ENCODE measurements around the gene SNX5. TPM values are rescaled to one million over a fixed set of nuclear protein-coding genes. Genes with fewer than 3 reads are reported as not detected.
A peak's percentile ranks its signal among the peaks of the same experiment; 100 is the strongest.

Gene SNX5
- total and polyA plus RNA-seq, 9 of the 15 experiments (the other 6 are each of a cell fraction or from before 2014, with no cell fraction given), result 53.5 to 276 (median 160) TPM

GRCh38 chr20:17925141-17925939 is 43.3 kb downstream of the SNX5 start (continued):
- TF ChIP-seq, protein P1, sequence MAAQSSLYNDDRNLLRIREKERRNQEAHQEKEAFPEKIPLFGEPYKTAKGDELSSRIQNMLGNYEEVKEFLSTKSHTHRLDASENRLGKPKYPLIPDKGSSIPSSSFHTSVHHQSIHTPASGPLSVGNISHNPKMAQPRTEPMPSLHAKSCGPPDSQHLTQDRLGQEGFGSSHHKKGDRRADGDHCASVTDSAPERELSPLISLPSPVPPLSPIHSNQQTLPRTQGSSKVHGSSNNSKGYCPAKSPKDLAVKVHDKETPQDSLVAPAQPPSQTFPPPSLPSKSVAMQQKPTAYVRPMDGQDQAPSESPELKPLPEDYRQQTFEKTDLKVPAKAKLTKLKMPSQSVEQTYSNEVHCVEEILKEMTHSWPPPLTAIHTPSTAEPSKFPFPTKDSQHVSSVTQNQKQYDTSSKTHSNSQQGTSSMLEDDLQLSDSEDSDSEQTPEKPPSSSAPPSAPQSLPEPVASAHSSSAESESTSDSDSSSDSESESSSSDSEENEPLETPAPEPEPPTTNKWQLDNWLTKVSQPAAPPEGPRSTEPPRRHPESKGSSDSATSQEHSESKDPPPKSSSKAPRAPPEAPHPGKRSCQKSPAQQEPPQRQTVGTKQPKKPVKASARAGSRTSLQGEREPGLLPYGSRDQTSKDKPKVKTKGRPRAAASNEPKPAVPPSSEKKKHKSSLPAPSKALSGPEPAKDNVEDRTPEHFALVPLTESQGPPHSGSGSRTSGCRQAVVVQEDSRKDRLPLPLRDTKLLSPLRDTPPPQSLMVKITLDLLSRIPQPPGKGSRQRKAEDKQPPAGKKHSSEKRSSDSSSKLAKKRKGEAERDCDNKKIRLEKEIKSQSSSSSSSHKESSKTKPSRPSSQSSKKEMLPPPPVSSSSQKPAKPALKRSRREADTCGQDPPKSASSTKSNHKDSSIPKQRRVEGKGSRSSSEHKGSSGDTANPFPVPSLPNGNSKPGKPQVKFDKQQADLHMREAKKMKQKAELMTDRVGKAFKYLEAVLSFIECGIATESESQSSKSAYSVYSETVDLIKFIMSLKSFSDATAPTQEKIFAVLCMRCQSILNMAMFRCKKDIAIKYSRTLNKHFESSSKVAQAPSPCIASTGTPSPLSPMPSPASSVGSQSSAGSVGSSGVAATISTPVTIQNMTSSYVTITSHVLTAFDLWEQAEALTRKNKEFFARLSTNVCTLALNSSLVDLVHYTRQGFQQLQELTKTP (IDR thresholded peaks at IDR 0.05; ENCODE audit: low read depth in 1 of 2, partially characterized antibody in 2 of 2), result peak in 1 of 2 experiments; percentile 59
- no peak for TF ChIP-seq HDAC6 (IDR thresholded peaks at IDR 0.05; ENCODE audit: low read depth, low read length)
- no peak for TF ChIP-seq RB1 (IDR thresholded peaks at IDR 0.05; ENCODE audit: low read depth)
- TF ChIP-seq NELFE (IDR thresholded peaks at IDR 0.05; ENCODE audit: insufficient read depth, insufficient read length), result no peak
- TF ChIP-seq ZNF764 (CRISPR knock-in tag; IDR thresholded peaks at IDR 0.05; ENCODE audit: low read depth), result no peak
- TF ChIP-seq HOXB6 (CRISPR knock-in tag; IDR thresholded peaks at IDR 0.05; ENCODE audit: borderline replicate concordance), result no peak
- no peak for TF ChIP-seq ZNF518B (CRISPR knock-in tag; IDR thresholded peaks at IDR 0.05)
- no peak for TF ChIP-seq RFX5 (IDR thresholded peaks at IDR 0.05; ENCODE audit: low read depth, low read length)
- 0 out of 4 replicates have a peak, but pooled peaks of 1 of the 2 experiments have one; percentile 24 for TF ChIP-seq MAZ (CRISPR knock-in tag; conservative IDR thresholded peaks at IDR 0.05 in 1 of 2, IDR thresholded peaks at IDR 0.05 in 1 of 2)
- no peak for TF ChIP-seq STAT5B (CRISPR knock-in tag; IDR thresholded peaks at IDR 0.05)
- TF ChIP-seq, protein P2, sequence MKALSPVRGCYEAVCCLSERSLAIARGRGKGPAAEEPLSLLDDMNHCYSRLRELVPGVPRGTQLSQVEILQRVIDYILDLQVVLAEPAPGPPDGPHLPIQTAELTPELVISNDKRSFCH (CRISPR knock-in tag; IDR thresholded peaks at IDR 0.05), result no peak
- TF ChIP-seq, protein P2 (tag; IDR thresholded peaks at IDR 0.05), result no peak
- TF ChIP-seq NFIX (CRISPR knock-in tag; IDR thresholded peaks at IDR 0.05; ENCODE audit: low read depth), result no peak
- TF ChIP-seq MAX (CRISPR knock-in tag; IDR thresholded peaks at IDR 0.05), result no peak
- no peak for TF ChIP-seq BMI1 (IDR thresholded peaks at IDR 0.05; ENCODE audit: low read length)
- TF ChIP-seq, protein P3, sequence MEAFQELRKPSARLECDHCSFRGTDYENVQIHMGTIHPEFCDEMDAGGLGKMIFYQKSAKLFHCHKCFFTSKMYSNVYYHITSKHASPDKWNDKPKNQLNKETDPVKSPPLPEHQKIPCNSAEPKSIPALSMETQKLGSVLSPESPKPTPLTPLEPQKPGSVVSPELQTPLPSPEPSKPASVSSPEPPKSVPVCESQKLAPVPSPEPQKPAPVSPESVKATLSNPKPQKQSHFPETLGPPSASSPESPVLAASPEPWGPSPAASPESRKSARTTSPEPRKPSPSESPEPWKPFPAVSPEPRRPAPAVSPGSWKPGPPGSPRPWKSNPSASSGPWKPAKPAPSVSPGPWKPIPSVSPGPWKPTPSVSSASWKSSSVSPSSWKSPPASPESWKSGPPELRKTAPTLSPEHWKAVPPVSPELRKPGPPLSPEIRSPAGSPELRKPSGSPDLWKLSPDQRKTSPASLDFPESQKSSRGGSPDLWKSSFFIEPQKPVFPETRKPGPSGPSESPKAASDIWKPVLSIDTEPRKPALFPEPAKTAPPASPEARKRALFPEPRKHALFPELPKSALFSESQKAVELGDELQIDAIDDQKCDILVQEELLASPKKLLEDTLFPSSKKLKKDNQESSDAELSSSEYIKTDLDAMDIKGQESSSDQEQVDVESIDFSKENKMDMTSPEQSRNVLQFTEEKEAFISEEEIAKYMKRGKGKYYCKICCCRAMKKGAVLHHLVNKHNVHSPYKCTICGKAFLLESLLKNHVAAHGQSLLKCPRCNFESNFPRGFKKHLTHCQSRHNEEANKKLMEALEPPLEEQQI (IDR thresholded peaks at IDR 0.05), result no peak; the same call in 1 of the 2 replicates

Measured in K562 (cell line).